ENCODE results near the gene FXR1. TPM values are rescaled to one million over a fixed set of nuclear protein-coding genes. Genes with fewer than 3 reads are reported as not detected.
A peak's percentile ranks its signal among the peaks of the same experiment; 100 is the strongest.

FXR1 gene
- total and polyA plus RNA-seq, 2 of the 13 experiments (the other 11 are each of a cell fraction or from before 2014, with no cell fraction given): 104 to 132 TPM

DNA sequence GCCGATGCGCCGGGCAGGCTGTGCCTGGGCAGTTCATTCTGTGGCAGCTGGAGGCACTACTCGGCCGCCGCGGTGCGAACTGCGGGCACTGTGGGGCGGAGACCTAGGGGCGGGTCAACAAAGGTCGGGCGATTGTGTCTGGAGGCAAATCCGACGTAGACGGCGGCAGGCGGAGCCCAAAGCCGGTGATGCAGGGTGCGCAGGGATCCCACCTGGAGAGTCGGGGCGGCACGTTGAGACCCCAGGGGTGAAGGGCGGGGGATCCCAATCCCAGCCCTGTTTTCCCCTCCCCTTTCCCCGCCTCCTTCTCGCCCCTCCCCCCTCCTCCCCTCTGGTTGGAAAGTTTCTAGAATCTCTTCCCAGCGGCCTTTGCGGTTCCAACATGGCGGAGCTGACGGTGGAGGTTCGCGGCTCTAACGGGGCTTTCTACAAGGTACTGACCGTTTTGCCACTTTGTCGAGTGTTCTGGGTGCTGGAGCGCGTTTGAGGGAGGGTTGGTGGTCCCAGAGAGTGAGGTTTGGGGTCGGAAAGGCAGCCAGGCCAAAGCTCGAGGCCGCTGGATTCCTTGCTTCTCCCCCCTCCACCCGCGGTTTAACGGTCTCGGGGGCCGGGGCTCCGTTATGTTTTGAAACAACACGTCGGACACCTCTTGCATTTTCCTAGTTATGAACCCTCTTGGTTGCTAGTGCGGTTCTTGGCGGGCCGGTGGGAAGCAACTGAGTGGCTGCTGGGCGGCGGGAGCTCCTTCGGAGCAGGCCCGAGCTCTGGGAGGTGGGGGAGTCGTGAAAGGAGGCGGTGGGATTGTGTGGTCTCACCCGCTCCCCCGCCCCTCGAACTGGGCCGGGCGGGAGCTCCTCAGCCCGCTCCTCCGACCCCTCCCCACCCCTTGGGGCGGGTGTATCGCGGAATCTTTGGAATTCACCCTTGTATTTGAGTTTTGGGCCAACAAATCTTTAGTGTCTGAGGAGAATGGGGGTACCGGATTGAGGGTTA is at the start of gene FXR1 (continued):
- TF ChIP-seq, protein P1, sequence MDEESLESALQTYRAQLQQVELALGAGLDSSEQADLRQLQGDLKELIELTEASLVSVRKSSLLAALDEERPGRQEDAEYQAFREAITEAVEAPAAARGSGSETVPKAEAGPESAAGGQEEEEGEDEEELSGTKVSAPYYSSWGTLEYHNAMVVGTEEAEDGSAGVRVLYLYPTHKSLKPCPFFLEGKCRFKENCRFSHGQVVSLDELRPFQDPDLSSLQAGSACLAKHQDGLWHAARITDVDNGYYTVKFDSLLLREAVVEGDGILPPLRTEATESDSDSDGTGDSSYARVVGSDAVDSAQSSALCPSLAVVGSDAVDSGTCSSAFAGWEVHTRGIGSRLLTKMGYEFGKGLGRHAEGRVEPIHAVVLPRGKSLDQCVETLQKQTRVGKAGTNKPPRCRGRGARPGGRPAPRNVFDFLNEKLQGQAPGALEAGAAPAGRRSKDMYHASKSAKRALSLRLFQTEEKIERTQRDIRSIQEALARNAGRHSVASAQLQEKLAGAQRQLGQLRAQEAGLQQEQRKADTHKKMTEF (CRISPR knock-in tag; IDR thresholded peaks at IDR 0.05): peak; percentile 45; the same call in 1 of the 2 replicates
- TF ChIP-seq ZFY (CRISPR knock-in tag; IDR thresholded peaks at IDR 0.05) (peak; percentile 81), CHCHD3 (CRISPR knock-in tag; IDR thresholded peaks at IDR 0.05) (no peak), STAG1 (CRISPR knock-in tag; IDR thresholded peaks at IDR 0.05) (peak; percentile 31; the same call in 1 of the 2 replicates), NAIF1 (CRISPR knock-in tag; IDR thresholded peaks at IDR 0.05; ENCODE audit: borderline replicate concordance) (peak; percentile 68; the same call in 1 of the 2 replicates), CBFB (CRISPR knock-in tag; IDR thresholded peaks at IDR 0.05) (peak; percentile 19), ZNF30 (CRISPR knock-in tag; IDR thresholded peaks at IDR 0.05) (0 out of 2 replicates have a peak, but pooled peaks have one; percentile 56), ZMAT3 (CRISPR knock-in tag; conservative IDR thresholded peaks at IDR 0.05) (no peak), TRIM24 (CRISPR knock-in tag; IDR thresholded peaks at IDR 0.05) (no peak), TARDBP (CRISPR knock-in tag; IDR thresholded peaks at IDR 0.05) (peak; percentile 71), ERF (CRISPR knock-in tag; IDR thresholded peaks at IDR 0.05) (peak; percentile 32; the same call in 1 of the 2 replicates), TAF1 (CRISPR knock-in tag; IDR thresholded peaks at IDR 0.05) (peak; percentile 81), MIER3 (CRISPR knock-in tag; IDR thresholded peaks at IDR 0.05; ENCODE audit: borderline replicate concordance) (peak; percentile 12; the same call in 1 of the 2 replicates), ZNF230 (CRISPR knock-in tag; IDR thresholded peaks at IDR 0.05) (no peak), FOXA3 (CRISPR knock-in tag; IDR thresholded peaks at IDR 0.05) (peak; percentile 36; the same call in 1 of the 2 replicates), KLF6 (CRISPR knock-in tag; IDR thresholded peaks at IDR 0.05) (0 out of 2 replicates have a peak, but pooled peaks have one; percentile 29), ZNF7 (CRISPR knock-in tag; IDR thresholded peaks at IDR 0.05) (no peak), ZNF543 (CRISPR knock-in tag; IDR thresholded peaks at IDR 0.05) (peak; percentile 97), SNAPC2 (CRISPR knock-in tag; IDR thresholded peaks at IDR 0.05) (peak; percentile 35; the same call in 1 of the 2 replicates), ZNF296 (CRISPR knock-in tag; conservative IDR thresholded peaks at IDR 0.05) (no peak)
- TF ChIP-seq, protein P2, sequence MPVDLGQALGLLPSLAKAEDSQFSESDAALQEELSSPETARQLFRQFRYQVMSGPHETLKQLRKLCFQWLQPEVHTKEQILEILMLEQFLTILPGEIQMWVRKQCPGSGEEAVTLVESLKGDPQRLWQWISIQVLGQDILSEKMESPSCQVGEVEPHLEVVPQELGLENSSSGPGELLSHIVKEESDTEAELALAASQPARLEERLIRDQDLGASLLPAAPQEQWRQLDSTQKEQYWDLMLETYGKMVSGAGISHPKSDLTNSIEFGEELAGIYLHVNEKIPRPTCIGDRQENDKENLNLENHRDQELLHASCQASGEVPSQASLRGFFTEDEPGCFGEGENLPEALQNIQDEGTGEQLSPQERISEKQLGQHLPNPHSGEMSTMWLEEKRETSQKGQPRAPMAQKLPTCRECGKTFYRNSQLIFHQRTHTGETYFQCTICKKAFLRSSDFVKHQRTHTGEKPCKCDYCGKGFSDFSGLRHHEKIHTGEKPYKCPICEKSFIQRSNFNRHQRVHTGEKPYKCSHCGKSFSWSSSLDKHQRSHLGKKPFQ (CRISPR knock-in tag; IDR thresholded peaks at IDR 0.05; ENCODE audit: insufficient replicate concordance): peak; percentile 74
- TF ChIP-seq, protein P3, sequence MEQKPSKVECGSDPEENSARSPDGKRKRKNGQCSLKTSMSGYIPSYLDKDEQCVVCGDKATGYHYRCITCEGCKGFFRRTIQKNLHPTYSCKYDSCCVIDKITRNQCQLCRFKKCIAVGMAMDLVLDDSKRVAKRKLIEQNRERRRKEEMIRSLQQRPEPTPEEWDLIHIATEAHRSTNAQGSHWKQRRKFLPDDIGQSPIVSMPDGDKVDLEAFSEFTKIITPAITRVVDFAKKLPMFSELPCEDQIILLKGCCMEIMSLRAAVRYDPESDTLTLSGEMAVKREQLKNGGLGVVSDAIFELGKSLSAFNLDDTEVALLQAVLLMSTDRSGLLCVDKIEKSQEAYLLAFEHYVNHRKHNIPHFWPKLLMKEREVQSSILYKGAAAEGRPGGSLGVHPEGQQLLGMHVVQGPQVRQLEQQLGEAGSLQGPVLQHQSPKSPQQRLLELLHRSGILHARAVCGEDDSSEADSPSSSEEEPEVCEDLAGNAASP (CRISPR knock-in tag; IDR thresholded peaks at IDR 0.05; ENCODE audit: borderline replicate concordance): peak; percentile 30; the same call in 1 of the 2 replicates
- TF ChIP-seq, protein P4, sequence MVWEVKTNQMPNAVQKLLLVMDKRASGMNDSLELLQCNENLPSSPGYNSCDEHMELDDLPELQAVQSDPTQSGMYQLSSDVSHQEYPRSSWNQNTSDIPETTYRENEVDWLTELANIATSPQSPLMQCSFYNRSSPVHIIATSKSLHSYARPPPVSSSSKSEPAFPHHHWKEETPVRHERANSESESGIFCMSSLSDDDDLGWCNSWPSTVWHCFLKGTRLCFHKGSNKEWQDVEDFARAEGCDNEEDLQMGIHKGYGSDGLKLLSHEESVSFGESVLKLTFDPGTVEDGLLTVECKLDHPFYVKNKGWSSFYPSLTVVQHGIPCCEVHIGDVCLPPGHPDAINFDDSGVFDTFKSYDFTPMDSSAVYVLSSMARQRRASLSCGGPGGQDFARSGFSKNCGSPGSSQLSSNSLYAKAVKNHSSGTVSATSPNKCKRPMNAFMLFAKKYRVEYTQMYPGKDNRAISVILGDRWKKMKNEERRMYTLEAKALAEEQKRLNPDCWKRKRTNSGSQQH (CRISPR knock-in tag; IDR thresholded peaks at IDR 0.05; ENCODE audit: low read depth): peak; percentile 72
